ENCODE results near the gene SORL1. TPM values are rescaled to one million over a fixed set of nuclear protein-coding genes. Genes with fewer than 3 reads are reported as not detected.

Gene SORL1
- total and polyA plus RNA-seq, 2 of the 8 experiments (the other 6 are each of a cell fraction or from before 2014, with no cell fraction given): 38.1 to 65.5 TPM

DNA sequence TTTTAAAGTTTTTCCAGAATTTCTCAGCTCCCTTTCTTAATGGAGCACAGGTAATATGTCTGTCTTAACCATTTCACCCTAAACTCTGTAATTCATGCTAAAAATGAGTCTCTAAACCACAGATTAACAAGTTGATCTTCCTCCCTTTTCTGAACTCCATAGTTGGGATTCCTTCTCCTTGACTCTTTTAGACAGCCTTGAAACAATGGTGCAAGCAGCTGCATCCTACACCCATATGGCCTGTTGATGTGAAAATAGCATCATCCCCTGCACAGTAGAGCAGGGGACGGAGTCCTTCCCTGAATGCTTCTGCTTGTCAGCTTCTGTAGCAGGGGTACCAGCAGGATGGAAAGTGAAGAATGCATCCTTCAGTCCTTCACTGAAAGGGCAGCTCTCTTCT, 193.5 kb downstream of the SORL1 start (continued):
- TF ChIP-seq PHF8 (conservative IDR thresholded peaks at IDR 0.05; ENCODE audit: low read depth, low read length) (no peak), POLR2A (IDR thresholded peaks at IDR 0.05; ENCODE audit: control extremely low read depth in 1 of 2, low read depth in 2 of 2, low read length in 2 of 2) (no peak)

All from H1 (cell line).